ENCODE data around the gene LRBA.

GRCh38 chr4:151012376-151012775, 2.7 kb downstream of the LRBA start:
- TF ChIP-seq, protein P1, sequence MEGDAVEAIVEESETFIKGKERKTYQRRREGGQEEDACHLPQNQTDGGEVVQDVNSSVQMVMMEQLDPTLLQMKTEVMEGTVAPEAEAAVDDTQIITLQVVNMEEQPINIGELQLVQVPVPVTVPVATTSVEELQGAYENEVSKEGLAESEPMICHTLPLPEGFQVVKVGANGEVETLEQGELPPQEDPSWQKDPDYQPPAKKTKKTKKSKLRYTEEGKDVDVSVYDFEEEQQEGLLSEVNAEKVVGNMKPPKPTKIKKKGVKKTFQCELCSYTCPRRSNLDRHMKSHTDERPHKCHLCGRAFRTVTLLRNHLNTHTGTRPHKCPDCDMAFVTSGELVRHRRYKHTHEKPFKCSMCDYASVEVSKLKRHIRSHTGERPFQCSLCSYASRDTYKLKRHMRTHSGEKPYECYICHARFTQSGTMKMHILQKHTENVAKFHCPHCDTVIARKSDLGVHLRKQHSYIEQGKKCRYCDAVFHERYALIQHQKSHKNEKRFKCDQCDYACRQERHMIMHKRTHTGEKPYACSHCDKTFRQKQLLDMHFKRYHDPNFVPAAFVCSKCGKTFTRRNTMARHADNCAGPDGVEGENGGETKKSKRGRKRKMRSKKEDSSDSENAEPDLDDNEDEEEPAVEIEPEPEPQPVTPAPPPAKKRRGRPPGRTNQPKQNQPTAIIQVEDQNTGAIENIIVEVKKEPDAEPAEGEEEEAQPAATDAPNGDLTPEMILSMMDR (IDR thresholded peaks at IDR 0.05), result no peak
- TF ChIP-seq POLR2A (IDR thresholded peaks at IDR 0.05) (no peak), POLR2AphosphoS5 (IDR thresholded peaks at IDR 0.05) (no peak)

Data from breast epithelium (tissue), 3 donors.